ENCODE results near the gene INPP5A.
A peak's percentile ranks its signal among the peaks of the same experiment; 100 is the strongest.
"Not testable (repeated sequence)": the region's sequence is repeated elsewhere in the genome, so short reads cannot be mapped to it uniquely, and the experiment has no call there.

Gene INPP5A

GRCh38 chr10:132593389-132593788 lies 55.8 kb downstream of the INPP5A start:
- DNase-seq: no peak

- no peak for DNase-seq
These were observed 56.6 kb downstream of the INPP5A start for GRCh38 chr10:132593900-132594876.

DNA sequence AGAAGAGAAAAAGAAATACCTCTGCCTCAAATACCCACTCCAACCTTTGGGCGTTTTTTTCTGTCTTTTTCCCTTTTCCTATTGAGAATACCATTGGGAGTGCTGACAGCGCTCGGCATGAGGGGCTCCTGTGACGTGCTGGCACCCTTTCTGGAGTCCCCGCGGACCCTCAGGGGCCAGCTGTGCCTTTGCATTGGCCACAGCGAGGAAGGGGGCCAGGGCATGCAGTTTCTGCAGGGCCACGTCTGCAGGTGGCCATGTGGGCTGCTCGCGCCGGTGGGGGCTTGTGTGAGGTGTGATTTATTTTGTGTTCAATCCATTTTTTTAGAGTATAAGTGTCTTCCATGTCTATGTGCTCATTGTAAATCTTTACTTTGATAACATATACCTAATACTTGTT lies 57.4 kb downstream of the INPP5A start:
- no peak for DNase-seq

- DNase-seq: no peak
These were observed 58.3 kb downstream of the INPP5A start for GRCh38 chr10:132595854-132596253.

- no peak for DNase-seq
These were observed 59.2 kb downstream of the INPP5A start for GRCh38 chr10:132596742-132597279.

DNA sequence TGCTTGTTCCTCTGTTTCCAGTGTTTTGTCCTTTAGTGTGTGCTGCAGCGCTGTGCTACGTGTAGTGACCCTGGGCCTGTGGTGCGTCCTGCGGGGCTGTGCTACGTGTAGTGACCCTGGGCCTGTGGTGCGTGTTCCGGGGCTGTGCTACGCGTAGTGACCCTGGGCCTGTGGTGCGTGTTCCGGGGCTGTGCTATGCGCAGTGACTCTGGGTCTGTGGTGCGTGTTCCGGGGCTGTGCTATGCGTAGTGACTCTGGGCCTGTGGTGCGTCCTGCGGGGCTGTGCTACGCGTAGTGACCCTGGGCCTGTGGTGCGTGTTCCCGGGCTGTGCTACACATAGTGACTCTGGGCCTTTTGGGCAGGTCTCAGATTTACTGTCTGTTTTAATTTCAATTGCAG lies 60.1 kb downstream of the INPP5A start:
- DNase-seq: no peak

DNA sequence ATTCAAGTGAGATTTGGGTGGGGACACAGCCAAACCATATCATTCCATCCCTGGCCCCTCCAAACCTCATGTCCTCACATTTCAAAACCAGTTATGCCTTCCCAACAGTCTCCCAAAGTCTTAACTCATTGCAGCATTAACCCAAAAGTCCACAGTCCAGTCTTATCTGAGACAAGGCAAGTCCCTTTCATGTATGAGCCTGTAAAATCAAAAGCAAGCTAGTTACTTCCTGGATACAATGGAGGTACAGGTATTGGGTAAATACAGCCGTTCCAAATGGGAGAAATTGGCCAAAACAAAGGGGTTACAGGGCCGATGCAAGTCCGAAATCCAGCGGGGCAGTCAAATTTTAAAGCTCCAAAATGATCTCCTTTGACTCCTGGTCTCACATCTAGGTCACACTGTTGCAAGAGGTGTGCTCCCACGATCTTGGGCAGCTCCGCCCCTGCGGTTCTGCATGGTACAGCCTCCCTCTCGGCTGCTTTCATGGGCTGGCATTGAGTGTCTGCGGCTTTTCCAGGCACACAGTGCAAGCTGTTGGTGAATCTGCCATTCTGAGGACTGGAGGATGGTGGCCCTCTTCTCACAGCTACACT lies 61.5 kb downstream of the INPP5A start:
- not testable (repeated sequence) for DNase-seq

- DNase-seq: no peak
These were observed 62.1 kb downstream of the INPP5A start for GRCh38 chr10:132599732-132600131.

DNA sequence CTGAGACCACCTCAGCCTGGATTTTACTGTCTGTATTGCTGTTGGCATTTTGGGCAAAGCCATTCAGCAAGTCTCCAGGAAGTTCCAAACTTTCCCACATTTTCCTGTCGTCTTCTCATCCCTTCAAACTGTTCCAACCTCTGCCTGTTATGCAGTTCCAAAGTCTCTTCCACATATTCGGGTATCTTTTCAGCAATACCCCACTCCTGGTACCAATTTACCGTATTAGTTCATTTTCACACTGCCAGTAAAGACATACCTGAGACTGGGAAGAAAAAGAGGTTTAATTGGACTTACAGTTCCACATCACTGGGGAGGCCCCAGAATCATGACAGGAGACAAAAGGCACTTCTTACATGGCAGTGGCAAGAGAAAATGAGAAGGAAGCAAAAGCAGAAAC lies 62.8 kb downstream of the INPP5A start:
- DNase-seq: no peak

DNA sequence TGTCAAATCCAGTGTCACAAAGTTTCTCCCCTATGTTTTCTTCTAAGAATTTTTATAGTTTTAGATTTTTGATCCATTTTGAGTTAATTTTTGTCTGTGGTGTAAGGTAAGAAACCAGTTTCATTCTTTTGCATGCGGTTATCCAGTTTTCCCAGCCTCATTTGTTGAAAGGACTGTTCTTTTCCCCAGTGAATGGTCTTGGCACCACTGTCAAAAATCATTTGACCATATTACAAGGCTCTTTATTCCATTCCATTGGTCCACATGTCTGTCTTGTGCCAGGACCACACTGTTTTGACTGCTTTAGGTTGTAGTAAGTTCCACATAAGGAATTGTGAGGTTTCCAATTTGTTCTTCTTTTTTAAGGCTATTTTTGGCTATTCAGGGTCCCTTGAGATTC lies 64.0 kb downstream of the INPP5A start:
- no peak for DNase-seq

- DNase-seq: no peak
These were observed 65.0 kb downstream of the INPP5A start for GRCh38 chr10:132602614-132603013.

GRCh38 chr10:132603851-132604533 lies 66.4 kb downstream of the INPP5A start:
- DNase-seq: no peak

DNA sequence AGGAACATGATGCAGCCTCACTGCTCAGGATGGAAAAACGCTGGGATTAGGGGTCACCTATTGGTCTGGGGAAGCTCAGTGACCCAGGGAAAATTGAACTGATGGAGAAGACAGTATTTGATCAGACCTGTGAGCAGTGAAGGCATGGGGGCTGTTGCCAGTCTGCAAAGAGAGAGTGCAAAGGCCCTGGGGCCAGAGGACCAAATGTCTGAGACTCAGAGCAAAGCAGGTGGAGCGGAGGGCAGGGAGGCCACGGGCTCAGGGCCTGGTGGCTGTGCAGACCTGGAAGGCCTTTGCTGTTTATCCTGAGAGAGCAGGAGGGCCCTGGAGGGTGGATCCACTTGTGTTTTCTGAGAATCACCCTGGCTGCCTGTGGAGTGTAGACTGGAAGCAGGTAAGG lies 67.1 kb downstream of the INPP5A start:
- no peak for DNase-seq

DNA sequence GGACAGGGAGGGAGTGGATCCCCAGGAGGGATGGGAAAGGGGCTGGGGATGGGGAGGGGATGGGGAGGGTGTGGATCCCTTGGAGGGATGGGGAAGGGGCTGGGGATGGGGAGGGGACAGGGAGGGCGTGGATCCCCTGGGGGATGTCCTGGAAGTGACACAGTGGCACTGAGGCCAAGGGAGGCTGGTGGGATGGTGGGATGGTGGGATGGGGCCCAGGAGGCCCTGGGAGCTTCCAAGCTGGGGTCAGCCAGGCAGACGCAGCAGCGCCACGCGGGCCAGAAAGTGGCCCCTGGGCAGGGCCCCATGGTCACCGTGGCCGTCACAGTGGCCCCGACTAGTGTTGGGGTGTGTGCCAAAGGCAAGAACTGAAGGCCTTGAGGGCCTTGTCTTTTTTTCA lies 67.8 kb downstream of the INPP5A start:
- no peak for DNase-seq

DNA sequence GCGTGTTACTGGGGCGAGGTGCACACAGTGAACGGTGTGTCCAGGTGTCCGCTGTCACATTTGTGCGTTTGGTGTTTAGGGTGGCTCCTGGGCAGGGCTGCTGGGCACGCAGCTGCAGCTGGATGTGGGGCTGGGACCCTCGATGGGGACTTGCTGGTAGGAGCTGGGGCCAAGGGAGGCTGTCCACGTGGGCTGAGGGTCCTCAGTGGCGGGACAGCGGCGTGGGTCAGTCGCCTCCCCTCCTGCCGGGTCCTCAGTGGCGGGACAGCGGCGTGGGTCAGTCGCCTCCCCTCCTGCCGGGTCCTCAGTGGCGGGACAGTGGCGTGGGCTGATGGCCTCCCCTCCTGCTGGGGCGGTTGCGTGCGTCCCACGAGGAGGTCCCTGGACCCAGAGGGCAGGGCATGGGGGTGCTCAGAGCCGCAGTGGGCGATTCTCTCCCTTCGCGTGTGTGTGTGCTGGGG lies 68.5 kb downstream of the INPP5A start:
- DNase-seq: no peak

DNA sequence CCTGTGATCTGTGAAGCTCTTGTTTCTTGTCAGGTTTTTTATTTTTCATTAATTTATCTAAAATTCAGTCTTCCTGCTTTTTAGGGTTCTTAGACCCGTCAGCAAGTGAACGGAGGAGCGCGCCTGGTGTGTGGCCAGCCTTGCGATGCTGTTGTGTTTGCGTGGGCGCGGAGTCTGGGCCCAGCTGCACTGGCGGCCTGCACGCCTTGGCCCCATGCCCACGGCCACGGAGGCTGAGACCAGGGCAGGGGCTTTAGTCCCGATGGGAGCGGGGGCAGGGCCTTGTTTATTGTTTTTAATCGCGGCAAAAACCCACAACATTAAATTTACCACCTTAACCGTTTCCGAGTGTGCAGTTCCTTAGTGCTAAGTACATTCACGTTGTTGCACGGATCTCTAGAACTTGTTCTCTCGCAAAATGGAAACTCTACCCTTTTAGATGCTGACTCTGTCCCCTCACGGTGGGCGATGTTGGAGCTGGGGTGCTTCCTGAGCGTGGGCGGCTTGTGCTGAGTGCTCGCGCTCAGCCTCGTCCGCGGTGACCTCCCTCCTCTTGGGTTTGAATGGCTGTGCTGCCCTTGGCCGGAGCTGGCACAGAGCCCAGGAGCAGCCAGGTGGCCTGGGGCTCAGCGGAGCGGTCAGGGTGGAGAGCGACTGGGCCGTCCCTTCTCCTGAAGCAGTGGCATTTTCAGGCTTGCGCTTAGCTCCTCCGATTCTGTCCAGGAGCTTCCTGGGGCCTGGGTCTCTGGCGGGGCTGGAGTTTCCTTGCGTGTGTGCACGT lies 69.1 kb downstream of the INPP5A start:
- peak in 41 of 56 donors; percentile 22 to 76 (median 46) for DNase-seq

- peak in 1 of 56 donors; percentile 37 for DNase-seq
These were observed 69.9 kb downstream of the INPP5A start for GRCh38 chr10:132607491-132607890.

DNA sequence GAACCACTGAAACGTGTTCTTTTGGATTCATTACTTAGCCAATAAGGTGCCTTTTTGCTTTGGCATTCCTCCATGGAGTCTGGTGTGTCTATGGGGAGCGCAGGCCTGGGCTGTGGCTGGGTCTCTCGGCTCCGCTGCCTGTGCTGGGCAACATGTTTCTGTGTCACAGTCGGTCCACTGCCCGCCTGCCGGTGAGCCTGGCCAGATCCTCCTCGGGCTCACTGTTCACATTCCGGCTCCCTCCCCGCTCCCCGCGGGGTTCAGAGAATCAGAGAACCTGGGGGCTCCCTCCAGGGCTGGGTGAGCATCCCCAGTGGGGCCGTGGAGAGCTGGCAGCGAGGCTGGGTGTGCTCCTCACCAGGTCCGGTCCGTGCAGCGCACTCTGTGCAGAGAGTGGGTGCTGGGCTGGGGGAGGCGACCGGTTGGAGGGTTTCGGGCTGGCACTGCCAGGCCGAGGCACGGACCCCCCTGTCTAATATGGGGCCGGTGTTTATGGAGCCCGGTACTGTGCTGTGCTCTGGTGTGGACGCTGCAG lies 70.4 kb downstream of the INPP5A start:
- DNase-seq: no peak

DNA sequence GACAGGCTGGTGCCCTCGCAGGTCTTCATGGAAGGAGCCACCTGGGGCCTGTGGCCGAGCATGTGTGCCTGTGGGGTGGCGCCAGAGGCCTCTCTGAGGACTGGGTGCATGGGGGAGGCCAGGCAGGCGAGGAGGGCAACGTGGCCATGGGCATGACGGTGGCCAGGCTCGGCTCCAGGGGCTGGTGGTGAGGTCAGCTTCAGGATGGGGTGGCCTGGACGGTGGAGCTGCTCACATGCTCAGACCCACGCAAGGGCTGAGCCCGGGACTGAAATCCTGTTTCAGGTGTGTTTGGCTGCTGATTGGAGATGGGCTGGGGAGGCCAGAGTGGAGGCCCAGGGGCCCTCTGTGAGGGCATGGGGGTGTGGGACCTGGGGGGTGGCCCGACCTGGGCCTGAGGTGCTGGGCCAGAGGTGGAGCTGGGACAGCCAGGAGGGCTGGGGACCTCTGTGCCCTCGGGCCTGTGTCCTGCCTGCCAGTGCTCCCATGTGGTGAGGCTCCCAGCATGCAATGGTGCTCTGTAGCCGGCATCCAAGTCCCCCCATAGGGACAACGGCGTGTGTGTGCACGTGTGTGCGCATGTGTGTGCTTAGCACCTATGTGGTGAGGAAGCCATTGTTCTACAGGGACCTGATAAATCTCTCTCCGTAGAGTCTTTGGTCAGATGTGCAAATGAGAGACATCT lies 71.1 kb downstream of the INPP5A start:
- DNase-seq: no peak

DNA sequence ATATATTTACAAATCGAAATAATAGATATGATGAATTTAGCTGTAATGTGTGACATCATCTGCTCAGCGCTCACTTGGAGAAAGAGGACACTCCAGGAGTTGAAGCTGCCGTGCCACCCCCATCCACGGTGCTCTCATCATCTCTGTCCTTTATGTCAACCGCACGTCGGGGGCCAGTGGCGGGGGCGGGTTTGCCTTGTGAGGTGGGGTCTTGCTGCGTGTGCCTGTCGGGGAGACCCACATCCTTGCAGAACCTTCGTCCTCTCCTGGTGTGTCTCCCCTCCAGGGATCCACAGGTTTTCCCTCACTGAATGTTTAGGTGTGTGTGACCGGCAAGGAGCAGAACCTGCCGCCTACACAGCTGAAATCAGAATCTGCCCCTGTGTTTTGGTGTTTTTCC lies 71.6 kb downstream of the INPP5A start:
- no peak for DNase-seq

All from nucleus accumbens (tissue), 56 donors.